ENCODE measurements around the gene PEX10.
A peak's percentile ranks its signal among the peaks of the same experiment; 100 is the strongest.

The PEX10 gene

DNA sequence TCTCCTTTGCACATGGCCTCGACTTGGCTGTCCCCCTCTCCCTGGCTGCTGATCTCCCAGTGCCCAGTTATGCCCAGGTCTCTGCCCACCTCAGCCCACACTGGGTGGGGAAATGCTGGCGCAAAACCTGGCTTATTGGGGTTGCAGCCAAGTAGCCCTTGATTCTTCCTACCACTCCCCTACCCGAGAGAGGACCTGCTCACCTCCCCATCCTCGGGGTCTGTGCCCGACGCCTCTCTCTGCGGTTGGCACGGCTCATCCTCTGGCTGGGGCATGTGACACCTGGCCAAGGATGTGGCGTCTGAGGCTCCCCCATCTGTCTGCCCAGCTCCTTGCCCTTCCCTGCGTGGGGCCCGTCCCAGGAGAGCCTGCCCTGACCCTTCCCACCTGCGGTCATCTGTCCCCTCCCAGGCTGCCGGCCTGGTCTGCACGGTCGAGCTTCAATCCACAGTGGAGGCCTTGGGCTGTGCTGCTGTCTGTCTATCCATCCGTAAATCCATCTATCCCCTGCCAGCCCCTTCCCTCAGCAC is 6.5 kb upstream of the PEX10 start:
- DNase-seq, result no peak

DNA sequence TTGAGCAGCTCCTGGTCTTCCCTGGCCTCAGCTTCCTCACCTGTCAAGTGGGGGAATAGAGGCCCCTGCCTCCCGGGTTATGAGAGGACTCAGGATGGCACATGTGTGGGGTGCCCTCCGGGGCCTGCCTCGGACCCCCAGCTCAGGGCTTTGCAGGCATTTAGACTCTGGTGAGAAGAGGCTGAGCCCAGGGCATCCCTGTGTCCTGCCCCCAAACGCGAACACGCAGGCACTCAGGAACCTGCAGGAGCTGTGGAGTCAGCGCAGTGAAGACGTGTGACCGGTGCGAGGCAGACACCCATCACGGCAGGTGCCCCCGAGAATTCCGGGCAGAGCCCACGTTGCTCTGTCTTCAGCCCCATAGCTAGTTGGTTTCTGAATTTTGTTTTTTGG is 5.5 kb upstream of the PEX10 start:
- no peak for DNase-seq

DNA sequence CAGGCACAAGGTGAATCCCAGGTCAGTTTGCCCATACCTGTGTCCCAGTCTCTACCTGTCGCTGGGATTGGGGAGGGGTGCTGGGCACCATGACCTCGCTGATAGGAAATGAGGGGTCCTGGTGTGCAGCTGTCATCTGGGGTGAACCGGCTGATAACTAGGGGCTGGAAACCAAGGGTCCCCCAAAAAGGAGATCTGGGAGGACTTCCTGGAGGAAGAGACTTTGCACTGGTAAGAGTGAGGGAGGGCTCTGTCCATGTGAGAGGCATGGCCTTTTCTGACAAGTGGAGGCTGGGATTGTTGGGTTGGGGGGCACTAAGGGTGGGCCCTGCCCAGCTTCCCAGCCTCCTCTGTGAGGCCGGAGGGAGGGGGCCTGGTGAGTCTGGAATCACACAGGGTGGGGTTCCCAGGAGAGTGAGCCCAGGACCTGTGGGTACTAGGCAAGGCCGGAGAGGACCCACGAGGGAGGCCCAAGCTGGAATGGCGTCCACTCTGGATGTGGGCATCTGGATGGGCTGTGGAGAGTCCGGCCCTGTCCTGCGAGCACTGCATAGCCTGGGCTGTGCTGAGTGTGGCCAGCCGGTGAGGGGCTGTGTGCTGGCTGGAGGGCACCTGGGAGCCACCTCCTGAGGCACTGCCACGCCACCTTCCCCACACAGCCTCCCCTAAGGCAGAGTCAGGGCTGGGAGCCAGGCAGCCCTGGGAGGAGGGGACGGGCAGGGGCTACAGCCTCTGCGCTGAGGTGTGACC is 4.9 kb upstream of the PEX10 start:
- no peak for DNase-seq

DNA sequence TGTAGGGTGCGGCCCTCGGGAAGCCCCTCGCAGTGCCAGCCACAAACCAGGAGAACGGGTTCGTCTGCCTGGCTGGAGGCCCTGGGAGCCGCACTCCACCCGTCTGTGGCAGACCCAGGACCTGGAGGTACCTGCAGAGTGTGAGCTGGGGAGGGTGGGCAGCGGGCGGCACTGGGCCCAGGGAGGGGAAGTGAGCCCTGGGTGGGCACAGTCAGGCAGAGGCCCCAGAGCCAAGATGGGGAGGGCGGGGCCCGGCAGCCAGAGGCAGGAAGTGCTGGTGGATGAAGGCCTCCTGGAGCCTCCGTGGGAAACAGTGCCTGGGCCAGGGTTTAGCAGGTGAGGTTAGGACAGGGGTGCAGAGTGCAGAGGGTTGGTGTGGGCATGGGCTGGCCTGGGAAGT is 4.0 kb upstream of the PEX10 start:
- DNase-seq, result no peak

DNA sequence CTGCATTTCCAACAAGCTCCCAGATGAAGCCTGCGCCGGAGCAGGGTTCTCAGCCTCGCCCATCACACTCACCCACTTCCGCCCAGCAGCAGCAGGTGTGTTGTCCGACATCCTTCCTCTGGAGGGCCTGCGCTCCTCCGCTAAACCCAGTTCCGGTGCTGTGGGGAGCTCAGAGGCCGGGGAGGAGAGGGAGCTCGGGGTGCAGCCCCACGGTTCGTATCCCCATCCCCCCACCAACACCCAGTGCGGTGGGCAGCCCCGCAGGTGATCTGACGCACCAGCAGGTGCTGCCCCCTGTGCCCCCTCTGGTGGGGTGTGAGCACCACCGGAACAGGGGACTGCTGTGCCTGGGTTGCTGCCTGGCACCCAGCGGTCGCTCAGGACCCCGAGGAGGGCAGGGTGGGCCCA is 3.4 kb upstream of the PEX10 start:
- no peak for DNase-seq

DNA sequence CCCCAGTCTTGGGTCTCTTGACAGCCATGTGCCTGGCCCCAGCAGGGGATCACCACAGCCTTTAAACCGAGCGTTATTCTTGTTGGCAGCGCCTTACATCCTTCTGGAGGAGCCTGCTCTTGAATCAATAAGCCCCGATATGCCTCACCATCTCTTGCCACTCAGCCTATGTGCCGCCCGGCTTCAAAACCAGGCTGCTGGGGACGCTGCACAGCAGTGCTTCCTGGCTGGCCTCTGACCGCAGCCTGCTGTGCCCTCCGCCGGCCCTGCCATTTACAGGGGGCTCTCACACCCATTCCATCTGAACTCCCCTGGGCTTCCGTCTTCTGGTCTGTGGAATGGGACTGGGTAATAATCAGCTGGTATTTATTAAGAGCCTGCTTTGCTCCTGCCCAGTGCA is 3.0 kb upstream of the PEX10 start:
- DNase-seq, result no peak

DNA sequence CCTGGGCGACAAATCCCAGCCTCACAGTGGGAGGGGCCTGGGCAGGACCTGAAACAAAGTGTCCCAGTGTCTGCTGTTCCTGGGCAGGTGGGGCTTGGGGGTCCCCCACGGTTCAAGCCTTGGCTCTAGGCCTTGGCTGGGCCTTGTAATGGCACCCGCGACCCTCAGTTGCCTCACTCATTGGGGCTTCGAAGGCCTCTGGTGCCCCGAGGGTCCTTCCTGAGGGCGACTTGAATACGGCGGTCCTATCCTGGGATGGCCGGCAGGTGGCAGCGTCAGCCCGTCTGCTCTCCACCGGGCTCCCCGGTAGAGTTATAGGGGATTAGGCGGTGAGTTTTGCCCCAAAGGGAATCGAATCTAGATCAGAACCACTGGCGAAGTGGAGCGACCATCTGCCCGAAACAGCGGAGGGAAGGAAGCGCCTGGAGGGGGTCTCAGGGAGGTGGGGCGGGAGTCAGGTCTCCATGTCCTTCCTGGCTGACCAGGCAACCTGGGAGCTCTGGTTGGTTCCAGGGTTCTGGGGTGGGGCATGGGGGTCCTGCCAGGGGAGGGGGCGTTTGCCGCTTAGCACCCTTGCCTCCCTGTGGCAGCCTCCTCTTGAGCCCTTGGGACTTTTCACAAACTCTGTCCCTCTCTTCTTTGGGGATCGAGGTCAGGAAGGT is 2.1 kb upstream of the PEX10 start:
- DNase-seq, result peak; percentile 63 to 84 (median 74)

DNA sequence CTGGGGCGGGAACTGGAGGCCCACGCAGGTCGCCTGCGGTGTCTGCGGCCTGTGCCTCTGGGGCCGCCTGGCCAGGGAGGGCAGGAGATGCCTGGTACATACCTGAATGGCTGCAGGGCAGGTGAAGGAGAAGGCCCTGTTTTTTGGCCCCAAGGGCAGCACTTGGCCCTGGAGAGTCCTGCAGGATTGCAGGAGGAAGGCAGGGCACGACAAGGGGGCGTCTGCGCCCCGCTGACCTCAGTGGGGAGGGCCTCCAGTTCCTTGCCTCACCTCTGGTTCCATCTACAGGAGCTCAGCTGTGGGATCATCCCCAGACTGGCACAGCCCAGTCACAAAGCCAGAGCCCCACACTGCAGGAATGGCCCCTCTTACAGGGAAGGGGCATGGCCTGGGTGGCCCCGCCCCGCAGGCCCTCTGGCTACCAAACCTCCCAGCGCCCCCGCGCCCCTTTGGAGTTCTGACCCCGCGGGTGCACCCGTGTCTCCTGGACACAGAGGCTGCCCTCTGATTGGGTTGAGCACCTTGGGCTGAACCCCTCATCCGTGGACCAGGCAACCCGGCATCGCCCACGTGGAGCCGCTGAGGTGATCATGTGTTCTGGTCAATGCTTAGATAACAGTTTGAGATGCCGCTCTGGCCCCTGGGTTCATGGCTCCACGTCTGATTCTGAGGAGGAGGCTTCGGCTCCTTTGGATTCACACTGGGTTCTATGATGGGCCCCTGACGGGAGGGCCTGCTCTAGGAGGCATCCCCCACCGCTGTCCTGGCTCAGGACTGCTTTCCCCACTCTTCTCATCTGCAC is 1.3 kb upstream of the PEX10 start:
- DNase-seq, result no peak

DNA sequence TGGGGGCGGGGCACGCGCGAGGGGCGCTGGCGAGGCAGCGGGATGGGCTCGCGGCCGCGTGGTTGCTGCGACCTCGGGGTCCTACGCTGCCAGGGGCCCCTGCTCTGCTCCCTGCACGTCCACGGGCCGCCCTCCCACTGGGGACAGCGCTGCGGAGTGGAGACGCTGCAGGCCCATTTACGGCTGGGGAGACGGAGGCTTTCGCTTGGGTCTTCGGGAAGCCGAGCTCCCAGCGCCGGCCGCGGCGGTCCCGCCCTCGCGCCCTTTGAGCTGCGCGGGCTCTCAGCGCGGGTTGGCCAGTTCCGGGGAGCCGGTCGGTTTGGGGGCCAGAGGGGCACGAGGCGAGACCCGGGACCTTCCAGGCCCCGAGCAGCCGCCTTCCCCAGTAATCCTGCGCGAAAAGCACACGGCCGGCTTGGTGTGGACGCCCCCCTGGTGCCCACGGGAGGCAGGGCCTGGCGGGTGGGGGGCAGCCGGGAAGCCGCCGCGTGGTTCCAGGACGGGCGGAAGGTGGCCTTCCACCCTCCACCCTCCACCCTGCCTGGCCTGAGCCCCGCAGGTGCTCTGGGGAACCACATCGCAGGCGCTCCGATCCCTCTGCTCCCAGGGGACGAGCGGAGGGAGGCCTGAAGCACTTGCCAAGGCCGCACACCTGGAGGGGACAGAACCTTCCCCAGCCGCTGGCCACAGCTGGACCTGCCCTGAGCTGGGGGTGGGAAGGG is 570 bp upstream of the PEX10 start:
- peak in 1 of 3 donors; percentile 7 for DNase-seq

DNA sequence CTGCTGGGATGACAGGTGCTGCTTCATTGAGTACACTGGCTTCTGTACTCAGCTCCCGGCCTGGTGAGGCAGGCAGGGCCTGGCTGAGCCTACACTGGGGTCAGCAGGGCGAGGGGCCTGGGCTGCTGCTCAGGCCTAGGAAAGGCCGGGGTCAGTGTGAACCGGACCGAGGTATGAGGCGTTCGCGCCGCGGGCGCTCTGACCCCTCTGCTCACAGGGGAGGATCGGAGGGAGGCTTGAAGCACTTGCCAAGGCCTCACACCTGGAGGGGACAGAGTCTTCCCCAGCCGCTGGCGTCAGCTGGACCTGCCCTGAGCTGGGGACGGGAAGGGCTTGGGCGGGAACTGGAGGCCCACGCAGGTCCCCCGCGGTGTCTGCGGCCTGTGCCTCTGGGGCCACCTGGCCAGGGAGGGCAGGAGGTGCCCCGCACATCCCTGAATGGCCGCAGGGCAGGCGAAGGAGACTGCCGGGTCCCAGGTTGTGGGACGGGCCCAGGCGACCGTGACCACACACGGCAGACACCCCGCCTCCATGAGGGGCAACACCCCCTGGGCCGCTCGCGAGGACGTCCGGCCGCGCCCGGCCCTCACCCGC is 466 bp downstream of the PEX10 start:
- DNase-seq, result peak in 1 of 3 donors; percentile 1

DNA sequence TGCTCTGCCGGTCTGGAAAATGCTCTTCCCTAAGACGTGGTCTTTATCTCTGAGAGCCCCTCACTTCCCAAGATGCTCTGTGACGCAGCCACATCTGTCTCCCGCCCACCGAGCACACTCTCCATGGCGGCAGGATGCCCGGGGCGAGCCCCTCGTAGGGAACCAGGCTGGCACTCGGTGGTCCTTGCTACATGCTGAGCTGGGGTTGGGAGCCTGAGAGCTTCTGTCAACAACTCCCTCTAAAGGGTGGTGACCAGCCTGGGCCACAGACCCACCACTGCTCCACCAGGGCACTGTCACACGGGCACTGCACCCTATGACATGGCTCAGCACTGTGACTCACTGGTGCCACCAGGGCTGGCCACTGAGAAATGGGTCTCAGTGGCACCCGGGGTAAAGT is 2.6 kb downstream of the PEX10 start:
- no peak for DNase-seq

DNA sequence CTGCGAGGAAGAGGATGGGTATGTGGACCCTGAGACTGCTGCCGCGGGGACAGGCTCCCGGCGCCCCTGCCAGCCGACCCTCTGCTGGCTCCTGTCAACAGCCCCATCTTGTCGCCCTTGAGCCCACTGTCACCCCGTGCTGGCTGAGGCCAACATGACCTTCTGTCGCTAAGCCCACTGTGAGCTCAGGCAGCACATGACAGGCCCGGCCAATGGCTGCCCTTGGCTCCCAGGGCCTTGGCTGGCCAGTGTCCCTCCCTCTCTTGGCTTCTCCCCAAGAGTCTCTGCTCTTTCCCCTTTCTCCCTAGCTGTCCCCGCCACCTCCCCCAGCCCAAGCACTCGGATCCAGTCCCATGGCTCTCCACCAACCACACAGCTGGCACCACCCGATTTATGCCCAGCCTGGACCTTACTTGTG is 3.5 kb downstream of the PEX10 start:
- DNase-seq, result no peak

DNA sequence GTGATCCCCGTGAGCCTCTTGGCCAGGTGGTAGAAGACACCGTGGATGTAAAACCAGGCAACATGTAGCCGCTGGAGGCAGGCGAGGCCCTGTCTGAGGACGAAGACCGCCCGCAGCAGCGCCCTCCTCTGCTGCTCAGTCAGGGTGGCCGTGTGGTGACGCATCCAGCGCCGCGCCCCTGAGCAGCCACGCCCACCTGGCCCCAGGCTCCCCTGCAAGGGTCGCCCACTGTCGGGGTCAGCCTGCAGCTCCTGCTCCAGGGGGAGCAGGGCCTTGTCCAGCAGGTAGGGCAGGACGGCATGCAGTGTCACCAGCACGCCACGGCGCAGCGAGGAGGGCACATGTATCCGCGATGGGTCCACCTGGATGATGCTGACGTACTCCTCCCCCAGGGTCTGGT is 3.9 kb downstream of the PEX10 start:
- DNase-seq, result no peak

DNA sequence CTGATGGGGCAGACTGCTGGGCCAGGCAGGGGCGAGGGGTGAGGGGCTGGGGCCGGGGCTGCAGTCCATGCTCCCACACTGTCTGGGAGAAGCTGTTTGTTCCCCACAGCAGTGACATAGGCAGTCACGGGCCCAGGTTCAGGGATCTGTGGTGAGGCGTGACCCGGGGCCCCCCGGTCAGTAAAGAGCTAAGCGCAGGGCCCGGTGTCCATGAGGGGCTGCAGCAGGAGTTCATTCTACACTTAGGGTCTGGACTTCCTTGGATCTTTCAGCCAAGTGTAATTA is 4.4 kb downstream of the PEX10 start:
- no peak for DNase-seq

DNA sequence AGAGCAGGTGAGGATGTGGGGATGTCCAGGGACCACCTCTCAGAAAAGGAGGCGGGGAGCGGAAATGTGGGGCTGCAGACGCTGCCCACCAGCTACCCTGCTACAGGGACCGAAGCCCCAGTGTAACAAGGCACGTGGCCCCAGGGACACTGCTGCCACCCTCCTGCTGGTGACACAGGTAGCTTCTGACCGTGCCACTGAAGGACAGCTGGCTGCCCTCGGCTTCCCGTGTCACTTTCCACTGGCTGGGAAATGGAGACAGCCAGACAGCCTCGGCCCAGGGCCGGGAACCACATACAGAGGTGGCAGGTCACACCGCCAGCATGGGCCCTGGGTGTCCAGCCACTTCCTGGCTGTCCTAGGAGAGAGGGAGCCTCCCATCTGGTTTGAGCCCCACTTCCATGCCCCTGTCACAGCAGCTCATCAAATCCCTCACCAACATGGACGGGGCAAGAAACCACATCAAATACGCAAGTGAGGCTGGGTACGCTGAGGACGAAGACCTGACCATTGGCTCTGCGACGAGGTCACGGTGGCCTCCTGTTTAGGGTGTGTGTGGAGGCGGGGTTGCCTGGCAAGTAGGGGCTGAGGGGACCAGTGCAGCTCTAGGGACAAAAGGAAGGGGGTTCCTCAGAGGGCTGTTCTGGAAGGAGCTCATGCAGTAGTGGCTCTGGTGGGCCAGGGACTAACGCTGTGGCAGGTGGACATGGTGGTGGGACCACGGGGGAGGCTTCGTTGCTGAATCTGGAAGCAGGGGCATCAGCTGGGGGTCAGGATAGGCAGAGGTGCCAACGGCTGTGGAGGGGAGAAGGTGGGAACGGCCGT is 5.0 kb downstream of the PEX10 start:
- no peak for DNase-seq

DNA sequence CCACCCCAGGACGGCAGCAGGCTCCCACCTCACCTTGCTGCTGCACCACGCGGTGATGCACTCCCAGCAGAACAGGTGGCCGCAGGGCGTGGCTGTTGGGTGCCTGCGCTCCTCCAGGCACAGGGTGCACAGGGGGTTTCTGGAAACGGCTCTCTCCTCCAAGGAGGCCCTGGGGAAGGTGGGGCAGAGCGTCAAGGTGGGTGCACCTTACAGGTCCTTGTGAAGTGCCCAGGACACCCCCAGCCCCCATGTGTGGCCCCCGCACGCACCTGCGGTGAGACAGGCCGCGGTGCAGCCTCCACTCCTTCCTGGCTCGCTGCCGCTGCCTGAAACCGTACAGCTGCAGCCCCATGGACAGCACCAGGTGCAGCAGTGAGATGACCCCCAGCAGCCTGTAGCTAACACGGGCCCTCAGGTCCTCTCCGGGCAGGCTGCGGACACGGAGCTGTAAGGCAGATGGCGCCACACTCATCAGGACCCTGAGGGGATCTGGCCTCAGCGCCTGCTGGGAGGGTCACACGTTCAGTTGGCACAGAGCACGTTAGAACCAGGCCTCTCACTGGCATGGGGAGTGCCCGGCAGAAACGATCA is 5.8 kb downstream of the PEX10 start:
- no peak for DNase-seq

DNA sequence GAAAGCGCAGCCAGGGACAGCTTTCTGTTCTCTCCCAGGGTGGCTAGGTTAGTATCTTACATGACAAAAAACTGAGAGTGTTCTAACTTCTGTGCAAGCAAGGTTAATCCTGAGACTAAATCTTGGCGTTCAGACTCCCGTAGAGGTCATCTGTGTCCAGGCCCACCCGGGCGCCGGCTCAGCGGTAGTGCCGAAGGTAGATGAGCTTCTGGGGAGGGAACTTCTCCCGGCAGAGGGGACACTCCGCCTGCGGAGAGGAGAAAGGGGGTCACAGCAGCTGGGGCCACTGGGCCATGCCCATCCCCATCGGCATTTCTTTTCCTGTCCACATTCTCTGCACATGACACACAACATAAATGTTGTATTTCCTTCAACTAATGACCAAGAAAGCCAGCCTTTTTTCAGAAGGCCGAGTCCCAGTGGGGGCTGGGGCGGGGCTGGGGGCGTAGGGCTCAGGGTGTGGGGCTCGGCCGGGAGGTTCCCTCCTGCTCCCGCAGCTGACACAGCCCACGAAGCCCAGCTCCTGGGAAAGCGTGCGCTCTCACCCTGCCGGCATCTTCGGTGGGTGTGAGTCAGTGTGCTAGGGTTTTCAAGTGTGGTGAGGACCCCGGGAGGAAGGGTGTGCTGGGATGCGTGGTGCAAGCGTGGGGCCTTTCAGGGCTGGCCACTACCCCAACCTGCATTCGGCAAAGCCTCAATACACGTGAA is 6.6 kb downstream of the PEX10 start:
- no peak for DNase-seq

DNA sequence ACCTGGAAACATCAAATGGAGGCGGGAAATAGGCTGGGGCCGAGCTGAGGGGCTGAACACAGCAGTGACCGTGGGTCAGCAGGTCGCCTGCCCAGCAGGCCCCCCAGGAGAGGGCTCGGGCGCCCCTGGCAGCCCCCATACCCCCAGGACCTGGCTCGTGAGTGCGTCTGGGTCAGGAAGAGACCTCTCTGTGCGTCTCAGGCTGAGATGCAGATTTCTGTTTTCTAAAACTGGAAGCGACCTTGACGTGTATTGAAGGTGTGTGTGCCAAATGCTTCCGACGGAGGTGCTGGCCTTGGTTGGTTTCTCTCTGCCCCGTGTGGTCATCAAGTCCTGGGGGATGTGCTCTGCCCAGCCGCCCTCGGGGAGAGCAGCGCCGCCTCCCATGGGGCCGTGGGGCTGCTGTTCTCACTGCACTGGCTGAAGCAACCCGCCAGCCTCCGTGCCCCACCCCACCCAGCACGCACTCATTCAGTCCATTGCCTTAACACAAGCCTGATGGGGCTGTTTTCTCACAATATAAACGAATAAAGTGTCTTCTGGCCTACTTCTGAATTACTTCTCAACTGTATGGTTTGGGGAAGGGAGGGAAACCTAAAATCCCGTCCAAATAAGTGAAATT is 7.4 kb downstream of the PEX10 start:
- no peak for DNase-seq

DNA sequence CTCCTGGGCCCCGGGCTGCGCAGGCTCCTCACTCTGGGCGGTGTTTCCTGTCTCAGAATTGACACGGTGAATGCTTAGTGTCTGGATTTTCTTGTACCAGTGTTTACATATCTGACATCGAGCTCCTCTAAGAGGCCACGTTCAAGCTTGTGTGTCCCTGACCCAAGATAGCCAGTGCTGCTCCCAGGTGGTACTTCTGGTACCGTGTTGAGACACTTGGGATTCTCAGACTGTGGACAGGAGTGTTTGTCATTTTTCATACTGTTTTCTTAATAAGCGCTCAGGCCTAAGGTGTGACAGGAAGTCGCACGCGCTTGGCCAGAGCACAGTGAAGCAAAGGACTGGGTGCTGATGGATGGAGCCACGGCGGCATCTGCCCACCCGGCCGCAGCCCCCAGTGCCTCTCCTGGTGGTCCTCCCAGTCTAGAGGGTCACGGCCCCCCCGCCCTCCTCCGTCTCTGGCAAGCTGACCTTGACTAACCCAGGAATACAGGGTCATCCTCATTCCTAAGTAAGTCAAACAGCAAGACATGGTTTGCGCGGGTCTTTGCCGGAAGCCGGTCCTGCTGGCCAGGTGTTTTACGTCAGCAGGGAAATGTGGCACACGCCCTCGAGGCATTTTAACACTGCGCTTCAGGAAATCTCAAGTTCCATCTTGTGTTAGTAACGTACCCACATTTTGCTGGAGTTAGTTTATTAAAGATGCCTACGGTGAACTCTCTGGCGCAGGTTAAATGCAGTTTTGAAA is 8.0 kb downstream of the PEX10 start:
- DNase-seq, result no peak

DNA sequence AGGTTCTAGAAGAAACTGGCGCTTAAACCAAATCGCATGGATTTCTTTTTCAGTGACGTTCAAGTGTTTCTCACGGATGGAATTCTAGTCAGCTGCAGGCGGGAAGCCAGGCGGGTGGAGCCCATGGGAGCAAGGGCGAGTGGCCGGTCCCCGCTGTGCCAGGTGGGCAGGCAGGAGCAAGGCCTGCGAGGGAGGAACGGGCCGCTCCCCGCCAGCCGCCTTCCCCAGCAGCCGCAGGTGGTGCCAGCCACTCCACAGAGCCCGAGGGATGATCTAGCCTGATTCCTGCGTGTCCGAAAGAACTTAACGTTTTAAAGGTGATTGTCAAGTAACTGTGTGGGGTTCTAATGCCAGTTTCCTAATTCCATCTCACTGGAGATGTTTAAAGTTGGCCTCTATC is 9.1 kb downstream of the PEX10 start:
- no peak for DNase-seq
